SU-DHL-6 (cell line): ENCODE results near the gene MIF.

Experiments
- H2AFZ ChIP-seq: fragments of 200-600 bp; sonication (generic); 2 replicates; pipeline ENCODE4 v1.6.1; 2014; ENCODE audit warnings: low read depth, mild to moderate bottlenecking, moderate library complexity, mixed read lengths, antibody characterized with exemption, low read length; ENCODE audit not compliant: severe bottlenecking
- H3F3A ChIP-seq: fragments of 200-600 bp; shearing (Covaris generic); 2 replicates; pipeline ENCODE4 v1.6.0; 2016; ENCODE audit warnings: antibody characterized with exemption, mild to moderate bottlenecking; ENCODE audit not compliant: insufficient read depth
- H3K27ac ChIP-seq: fragments of 200-600 bp; sonication (generic); 2 replicates; pipeline ENCODE4 v1.5.1; 2016; ENCODE audit warnings: low read depth, mild to moderate bottlenecking, low read length, moderate library complexity, mixed read lengths
- H3K27me3 ChIP-seq: fragments of 200-600 bp; sonication (generic), shearing (Covaris generic); 2 replicates; pipeline ENCODE4 v1.6.0; 2014; ENCODE audit warnings: mild to moderate bottlenecking, low read length
- H3K36me3 ChIP-seq: fragments of 200-600 bp; sonication (generic); 2 replicates; pipeline ENCODE4 v1.6.1; 2014; ENCODE audit warnings: mild to moderate bottlenecking, low read length, mixed read lengths
- H3K4me2 ChIP-seq: fragments of 300-600, 200-600 bp; shearing (Covaris generic), sonication (generic); 2 replicates; pipeline ENCODE4 v1.6.0; 2014; ENCODE audit warnings: low read length, low read depth, mild to moderate bottlenecking; ENCODE audit not compliant: poor library complexity, severe bottlenecking
- H3K4me3 ChIP-seq: fragments of 200-600 bp; sonication (generic); 2 replicates; pipeline ENCODE4 v1.5.1; 2014; ENCODE audit warnings: antibody characterized with exemption, low read length, mild to moderate bottlenecking, mixed read lengths; ENCODE audit not compliant: insufficient read depth, poor library complexity, severe bottlenecking
- H3K79me2 ChIP-seq: fragments of 200-600 bp; sonication (generic); 2 replicates; pipeline ENCODE4 v1.6.1; 2014; ENCODE audit warnings: mild to moderate bottlenecking, low read length, moderate library complexity; ENCODE audit not compliant: insufficient read depth
- H3K9ac ChIP-seq: fragments of 200-600 bp; sonication (generic); 2 replicates; pipeline ENCODE4 v1.7.0; 2014; ENCODE audit warnings: mild to moderate bottlenecking, low read length
- H3K9me2 ChIP-seq: fragments of 200-600 bp; sonication (generic); replicated peaks from 2 replicates; pipeline ENCODE4 v1.6.1; 2014; ENCODE audit warnings: low read length; ENCODE audit not compliant: insufficient read depth
- H3K9me3 ChIP-seq: fragments of 200-600 bp; sonication (generic); 2 replicates; pipeline ENCODE4 v1.6.1; 2014; ENCODE audit warnings: low read length, mixed read lengths; ENCODE audit not compliant: insufficient read depth
- H4K20me1 ChIP-seq: fragments of 200-600 bp; sonication (generic); 2 replicates; pipeline ENCODE4 v1.6.1; 2014; ENCODE audit warnings: low read depth, mild to moderate bottlenecking, antibody characterized with exemption, low read length, moderate library complexity, mixed read lengths
- CTCF ChIP-seq: fragments of 200-600 bp; sonication (generic); IDR thresholded peaks from one replicate; pipeline ENCODE4 v1.5.1; 2017; ENCODE audit warnings: antibody characterized with exemption, mild to moderate bottlenecking, low read length, moderate library complexity; ENCODE audit not compliant: insufficient read depth, poor library complexity, severe bottlenecking
- EZH2phosphoT487 ChIP-seq: fragments of 200-600 bp; sonication (generic), shearing (Covaris generic); conservative IDR thresholded peaks from 2 replicates; pipeline ENCODE4 v1.6.1; 2018; ENCODE audit warnings: mild to moderate bottlenecking, antibody characterized with exemption, low read length, moderate library complexity, mixed read lengths

MIF gene

GRCh38 chr22:23894710-23895598 is 771 bp downstream of the MIF start:
- Histone ChIP-seq H3K27ac (peak overlapping the region; percentile 85), H3K4me3 (peak overlapping the region; percentile 97), H3F3A (0 out of 2 replicates have a peak, but pooled peaks cover 15% of the 10 kb centered on the region), H3K27me3 (no peaks in the 10 kb centered on the region), H4K20me1 (peaks cover 4% of the 10 kb centered on the region; the same call in 1 of the 2 replicates), H3K9ac (peak overlapping the region; percentile 96), H3K36me3 (peaks cover 9% of the 10 kb centered on the region; the same call in 1 of the 2 replicates), H3K4me2 (peak overlapping the region; percentile 81), H3K9me2 (no peaks in the 10 kb centered on the region), H3K9me3 (no peaks in the 10 kb centered on the region), H2AFZ (peak overlapping the region; percentile 22), H3K79me2 (peaks cover 15% of the 10 kb centered on the region)
- no peak for TF ChIP-seq EZH2phosphoT487
- TF ChIP-seq CTCF, result peak; percentile 37

GRCh38 chr22:23895599-23896144 is 1.5 kb downstream of the MIF start:
- H3K27ac ChIP-seq, result 0 out of 2 replicates have a peak overlapping the region, but pooled peaks have one; percentile 85
- no peak for TF ChIP-seq EZH2phosphoT487
- TF ChIP-seq CTCF, result no peak

GRCh38 chr22:23896166-23896522 is 2.0 kb downstream of the MIF start:
- peaks cover 5% of the 10 kb centered on the region; the same call in 1 of the 2 replicates for H3K9me3 ChIP-seq
- TF ChIP-seq CTCF, result no peak
- no peak for TF ChIP-seq EZH2phosphoT487
- H3K4me2 ChIP-seq, result peak overlapping the region; percentile 81
- no peaks in the 10 kb centered on the region for H3K27me3 ChIP-seq
- H3K27ac ChIP-seq, result no peak overlapping the region
- H3K9ac ChIP-seq, result no peak overlapping the region
- no peak overlapping the region for H2AFZ ChIP-seq
- H3K9me2 ChIP-seq, result no peaks in the 10 kb centered on the region
- peaks cover 4% of the 10 kb centered on the region; the same call in 1 of the 2 replicates for H4K20me1 ChIP-seq
- peaks cover 21% of the 10 kb centered on the region; the same call in 1 of the 2 replicates for H3F3A ChIP-seq
- peaks cover 15% of the 10 kb centered on the region for H3K79me2 ChIP-seq
- H3K36me3 ChIP-seq, result peaks cover 9% of the 10 kb centered on the region; the same call in 1 of the 2 replicates
- H3K4me3 ChIP-seq, result peak overlapping the region; percentile 97

More at GRCh38 chr22:23895599-23896144, 1.5 kb downstream of the MIF start:
- H3K79me2 ChIP-seq, result peaks cover 15% of the 10 kb centered on the region
- peak overlapping the region; percentile 97 for H3K4me3 ChIP-seq
- H3K9ac ChIP-seq, result peak overlapping the region; percentile 96
- 0 out of 2 replicates have a peak, but pooled peaks cover 16% of the 10 kb centered on the region for H3F3A ChIP-seq
- peaks cover 9% of the 10 kb centered on the region; the same call in 1 of the 2 replicates for H3K36me3 ChIP-seq
- peak overlapping the region; percentile 81 for H3K4me2 ChIP-seq
- H3K27me3 ChIP-seq, result no peaks in the 10 kb centered on the region
- no peak overlapping the region for H2AFZ ChIP-seq
- no peaks in the 10 kb centered on the region for H3K9me2 ChIP-seq
- peaks cover 2% of the 10 kb centered on the region; the same call in 1 of the 2 replicates for H3K9me3 ChIP-seq
- peaks cover 4% of the 10 kb centered on the region; the same call in 1 of the 2 replicates for H4K20me1 ChIP-seq
